ENCODE measurements around the gene PTPRQ.

PTPRQ gene

GRCh38 chr12:80443974-80444666, at the start of gene PTPRQ:
Gene PTPRQ, plus strand, starts transcription at chr12:80444235. Its CDS starts 111 bp downstream, at chr12:80444346.
- Mint-ChIP-seq H3K9me3 (ENCODE audit: low read depth) (peaks cover 10% of the 10 kb centered on the region), H3K27ac (no peak within 1 kb of the TSS), H3K36me3 (no peaks in the 10 kb centered on the region), H3K4me1 (ENCODE audit: low read depth) (no peaks in the 10 kb centered on the region), H3K27me3 (no peaks in the 10 kb centered on the region), H3K4me3 (no peak within 1 kb of the TSS)

- H3K4me1 Mint-ChIP-seq (ENCODE audit: low read depth) = no peaks in the 10 kb centered on the region
- H3K27me3 Mint-ChIP-seq = peaks cover 7% of the 10 kb centered on the region
- H3K4me3 Mint-ChIP-seq = no peak overlapping the region
- no peaks in the 10 kb centered on the region for H3K9me3 Mint-ChIP-seq (ENCODE audit: low read depth)
- H3K36me3 Mint-ChIP-seq = no peaks in the 10 kb centered on the region
- no peak overlapping the region for H3K27ac Mint-ChIP-seq
These were observed 43.5 kb upstream of the PTPRQ start for GRCh38 chr12:80400571-80400991.

GRCh38 chr12:80401191-80401590, 42.8 kb upstream of the PTPRQ start:
- no peaks in the 10 kb centered on the region for H3K36me3 Mint-ChIP-seq
- H3K27me3 Mint-ChIP-seq = peaks cover 7% of the 10 kb centered on the region
- H3K27ac Mint-ChIP-seq = no peak overlapping the region
- no peaks in the 10 kb centered on the region for H3K4me1 Mint-ChIP-seq (ENCODE audit: low read depth)
- H3K9me3 Mint-ChIP-seq (ENCODE audit: low read depth) = no peaks in the 10 kb centered on the region
- no peak overlapping the region for H3K4me3 Mint-ChIP-seq

- H3K27me3 Mint-ChIP-seq = peaks cover 7% of the 10 kb centered on the region
- H3K4me1 Mint-ChIP-seq (ENCODE audit: low read depth) = no peaks in the 10 kb centered on the region
- H3K4me3 Mint-ChIP-seq = no peak overlapping the region
- H3K36me3 Mint-ChIP-seq = no peaks in the 10 kb centered on the region
- no peaks in the 10 kb centered on the region for H3K9me3 Mint-ChIP-seq (ENCODE audit: low read depth)
- H3K27ac Mint-ChIP-seq = no peak overlapping the region
These were observed 39.4 kb upstream of the PTPRQ start for GRCh38 chr12:80404629-80405028.

- Mint-ChIP-seq H3K36me3 (no peaks in the 10 kb centered on the region), H3K4me1 (ENCODE audit: low read depth) (no peaks in the 10 kb centered on the region), H3K4me3 (no peak overlapping the region), H3K27me3 (no peaks in the 10 kb centered on the region), H3K9me3 (ENCODE audit: low read depth) (no peaks in the 10 kb centered on the region), H3K27ac (no peak overlapping the region)
These were observed 37.8 kb upstream of the PTPRQ start for GRCh38 chr12:80406253-80406652.

GRCh38 chr12:80411787-80412186, 32.2 kb upstream of the PTPRQ start:
- Mint-ChIP-seq H3K27me3 (no peaks in the 10 kb centered on the region), H3K9me3 (ENCODE audit: low read depth) (no peaks in the 10 kb centered on the region), H3K27ac (no peak overlapping the region), H3K4me1 (ENCODE audit: low read depth) (no peaks in the 10 kb centered on the region), H3K4me3 (no peak overlapping the region), H3K36me3 (no peaks in the 10 kb centered on the region)

GRCh38 chr12:80412343-80412953, 31.6 kb upstream of the PTPRQ start:
- Mint-ChIP-seq H3K27me3 (no peaks in the 10 kb centered on the region), H3K4me1 (ENCODE audit: low read depth) (no peaks in the 10 kb centered on the region), H3K4me3 (no peak overlapping the region), H3K27ac (no peak overlapping the region), H3K9me3 (ENCODE audit: low read depth) (no peaks in the 10 kb centered on the region), H3K36me3 (no peaks in the 10 kb centered on the region)

GRCh38 chr12:80413462-80413861, 30.6 kb upstream of the PTPRQ start:
- no peaks in the 10 kb centered on the region for H3K36me3 Mint-ChIP-seq
- H3K4me1 Mint-ChIP-seq (ENCODE audit: low read depth) = no peaks in the 10 kb centered on the region
- no peaks in the 10 kb centered on the region for H3K27me3 Mint-ChIP-seq
- H3K9me3 Mint-ChIP-seq (ENCODE audit: low read depth) = no peaks in the 10 kb centered on the region
- H3K27ac Mint-ChIP-seq = no peak overlapping the region
- no peak overlapping the region for H3K4me3 Mint-ChIP-seq

GRCh38 chr12:80415466-80415865, 28.6 kb upstream of the PTPRQ start:
- Mint-ChIP-seq H3K27me3 (no peaks in the 10 kb centered on the region), H3K27ac (no peak overlapping the region), H3K4me3 (no peak overlapping the region), H3K36me3 (no peaks in the 10 kb centered on the region), H3K4me1 (ENCODE audit: low read depth) (no peaks in the 10 kb centered on the region), H3K9me3 (ENCODE audit: low read depth) (no peaks in the 10 kb centered on the region)

- no peak overlapping the region for H3K4me3 Mint-ChIP-seq
- no peaks in the 10 kb centered on the region for H3K4me1 Mint-ChIP-seq (ENCODE audit: low read depth)
- H3K27me3 Mint-ChIP-seq = no peaks in the 10 kb centered on the region
- no peaks in the 10 kb centered on the region for H3K36me3 Mint-ChIP-seq
- H3K27ac Mint-ChIP-seq = no peak overlapping the region
- H3K9me3 Mint-ChIP-seq (ENCODE audit: low read depth) = no peaks in the 10 kb centered on the region
These were observed 24.4 kb upstream of the PTPRQ start for GRCh38 chr12:80419644-80420043.

GRCh38 chr12:80420075-80420474, 24.0 kb upstream of the PTPRQ start:
- Mint-ChIP-seq H3K4me1 (ENCODE audit: low read depth) (no peaks in the 10 kb centered on the region), H3K4me3 (no peak overlapping the region), H3K27ac (no peak overlapping the region), H3K36me3 (no peaks in the 10 kb centered on the region), H3K27me3 (no peaks in the 10 kb centered on the region), H3K9me3 (ENCODE audit: low read depth) (no peaks in the 10 kb centered on the region)

- Mint-ChIP-seq H3K36me3 (no peaks in the 10 kb centered on the region), H3K27ac (no peak overlapping the region), H3K4me1 (ENCODE audit: low read depth) (no peaks in the 10 kb centered on the region), H3K4me3 (no peak overlapping the region), H3K9me3 (ENCODE audit: low read depth) (no peaks in the 10 kb centered on the region), H3K27me3 (no peaks in the 10 kb centered on the region)
These were observed 21.5 kb upstream of the PTPRQ start for GRCh38 chr12:80422550-80422949.

- no peaks in the 10 kb centered on the region for H3K4me1 Mint-ChIP-seq (ENCODE audit: low read depth)
- no peaks in the 10 kb centered on the region for H3K36me3 Mint-ChIP-seq
- no peak overlapping the region for H3K4me3 Mint-ChIP-seq
- no peaks in the 10 kb centered on the region for H3K9me3 Mint-ChIP-seq (ENCODE audit: low read depth)
- H3K27ac Mint-ChIP-seq = no peak overlapping the region
- H3K27me3 Mint-ChIP-seq = no peaks in the 10 kb centered on the region
These were observed 12.0 kb upstream of the PTPRQ start for GRCh38 chr12:80432061-80432460.

GRCh38 chr12:80441921-80442320, 2.1 kb upstream of the PTPRQ start:
- Mint-ChIP-seq H3K27ac (no peak overlapping the region), H3K4me1 (ENCODE audit: low read depth) (no peaks in the 10 kb centered on the region), H3K9me3 (ENCODE audit: low read depth) (peaks cover 10% of the 10 kb centered on the region), H3K4me3 (no peak overlapping the region), H3K36me3 (no peaks in the 10 kb centered on the region), H3K27me3 (no peaks in the 10 kb centered on the region)

- Mint-ChIP-seq H3K27me3 (no peaks in the 10 kb centered on the region), H3K4me1 (ENCODE audit: low read depth) (no peaks in the 10 kb centered on the region), H3K27ac (no peak overlapping the region), H3K36me3 (no peaks in the 10 kb centered on the region), H3K4me3 (no peak overlapping the region), H3K9me3 (ENCODE audit: low read depth) (peaks cover 10% of the 10 kb centered on the region)
These were observed 1.4 kb upstream of the PTPRQ start for GRCh38 chr12:80442426-80443222.

Measured in activated naive CD8-positive, alpha-beta T cell (primary cell).